DMS53 (cell line): ENCODE results near the gene CACNA2D3.
"Not testable (repeated sequence)": the region's sequence is repeated elsewhere in the genome, so short reads cannot be mapped to it uniquely, and the experiment has no call there.

Source experiments
- DNase-seq: peaks from one replicate; lab custom pipeline; 2025; lab: John Stamatoyannopoulos, UW

The CACNA2D3 gene

DNA sequence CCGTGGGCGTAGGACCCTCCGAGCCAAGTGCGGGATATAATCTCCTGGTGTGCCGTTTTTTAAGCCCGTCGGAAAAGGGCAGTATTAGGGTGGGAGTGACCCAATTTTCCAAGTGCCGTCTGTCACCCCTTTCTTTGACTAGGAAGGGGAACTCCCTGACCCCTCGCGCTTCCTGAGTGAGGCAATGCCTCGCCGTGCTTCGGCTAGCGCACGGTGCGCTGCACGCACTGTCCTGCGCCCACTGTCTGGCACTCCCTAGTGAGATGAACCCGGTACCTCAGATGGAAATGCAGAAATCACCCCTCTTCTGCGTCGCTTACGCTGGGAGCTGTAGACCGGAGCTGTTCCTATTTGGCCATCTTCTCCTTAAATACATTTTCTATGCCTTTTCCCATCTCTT, 342.2 kb downstream of the CACNA2D3 start:
- not testable (repeated sequence) for DNase-seq

DNA sequence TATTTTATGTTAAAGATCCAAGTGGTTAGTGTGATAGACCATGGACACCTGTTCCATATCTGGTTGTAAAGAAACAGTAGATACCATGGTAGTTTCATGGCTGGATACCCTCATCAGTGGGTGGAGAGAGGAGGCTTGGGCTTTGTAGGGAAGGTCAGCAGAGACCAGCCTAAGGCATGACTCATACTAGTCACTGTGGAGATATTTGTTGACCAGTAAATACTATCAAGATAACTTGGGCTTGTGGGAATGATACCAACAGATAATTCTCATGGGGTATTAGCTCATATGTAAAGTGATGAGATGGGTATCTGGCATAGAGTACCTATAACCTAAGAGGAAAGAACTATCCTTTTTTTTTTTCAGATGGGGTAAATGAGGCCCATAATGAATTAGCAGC, 354.5 kb downstream of the CACNA2D3 start:
- no peak for DNase-seq

DNA sequence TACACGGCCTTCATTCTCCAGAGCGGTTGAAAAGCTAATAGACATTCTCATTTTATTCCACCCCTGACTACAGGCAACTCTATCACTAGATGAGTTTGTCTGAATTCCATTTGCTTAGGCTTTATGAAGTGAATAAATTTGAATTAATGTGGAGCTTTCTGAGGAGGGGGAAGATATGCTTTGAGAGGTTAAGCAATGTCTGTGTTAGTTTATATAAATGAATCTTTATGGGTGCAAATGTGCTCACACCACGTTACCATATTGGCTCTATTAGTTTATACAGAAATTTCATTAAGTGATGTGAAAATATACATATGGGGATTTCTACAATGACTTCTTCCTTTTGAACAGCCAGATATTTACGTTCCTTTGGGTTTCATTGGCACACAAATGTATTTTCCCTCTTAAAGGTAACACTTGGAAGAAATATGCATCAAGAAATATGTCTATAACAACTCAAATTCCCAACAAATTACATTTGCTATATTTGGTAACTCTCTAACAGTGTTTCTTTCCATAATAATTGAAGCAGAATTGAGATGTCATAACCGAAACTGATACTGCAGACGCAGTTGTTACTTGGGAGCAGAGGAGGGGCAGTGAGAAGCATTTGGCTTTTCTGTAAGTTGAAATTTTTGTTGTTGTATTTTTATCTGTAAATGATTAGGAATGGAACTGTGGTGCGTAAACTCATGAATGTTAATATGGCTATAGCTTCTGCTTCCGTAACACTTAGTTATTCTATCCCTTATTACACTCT, 359.4 kb downstream of the CACNA2D3 start:
- DNase-seq, result no peak

DNA sequence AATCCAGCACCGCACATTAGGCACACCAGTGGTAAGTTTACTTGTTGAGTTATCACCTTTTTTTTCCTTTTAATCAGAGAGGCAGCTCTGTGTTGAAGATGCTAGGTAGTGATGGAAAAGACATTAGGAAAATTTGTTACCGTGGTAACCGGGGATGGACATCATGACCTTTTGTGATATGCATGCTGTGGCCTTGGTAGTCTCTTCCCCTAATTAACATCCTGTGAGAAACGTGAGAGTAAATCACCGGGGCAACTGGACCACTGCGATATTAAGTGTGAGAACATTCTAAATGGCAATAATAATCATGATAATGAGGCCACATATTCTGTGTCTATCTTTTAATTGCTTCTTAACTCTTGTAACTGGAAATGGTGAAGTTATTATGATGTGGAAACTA, 362.0 kb downstream of the CACNA2D3 start:
- no peak for DNase-seq

DNA sequence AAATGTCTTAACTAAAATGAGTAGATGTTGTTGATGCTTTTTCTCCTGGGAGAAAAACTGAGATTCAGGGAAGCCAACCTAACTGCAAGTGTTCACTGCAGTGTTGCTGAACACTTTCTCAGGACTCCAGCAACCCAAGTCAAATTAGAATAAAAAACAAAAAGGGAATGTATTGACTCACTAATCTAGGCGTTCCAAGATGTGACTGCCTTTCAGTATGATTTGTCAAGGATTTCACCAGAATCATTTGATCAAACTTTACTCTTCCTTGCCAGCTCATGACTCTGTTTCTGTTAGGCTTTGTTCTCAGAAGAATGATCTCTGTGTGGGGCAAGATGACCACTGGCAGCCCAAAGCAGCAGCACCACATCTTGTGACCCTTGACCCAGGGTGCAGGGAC, 364.0 kb downstream of the CACNA2D3 start:
- DNase-seq, result no peak

DNA sequence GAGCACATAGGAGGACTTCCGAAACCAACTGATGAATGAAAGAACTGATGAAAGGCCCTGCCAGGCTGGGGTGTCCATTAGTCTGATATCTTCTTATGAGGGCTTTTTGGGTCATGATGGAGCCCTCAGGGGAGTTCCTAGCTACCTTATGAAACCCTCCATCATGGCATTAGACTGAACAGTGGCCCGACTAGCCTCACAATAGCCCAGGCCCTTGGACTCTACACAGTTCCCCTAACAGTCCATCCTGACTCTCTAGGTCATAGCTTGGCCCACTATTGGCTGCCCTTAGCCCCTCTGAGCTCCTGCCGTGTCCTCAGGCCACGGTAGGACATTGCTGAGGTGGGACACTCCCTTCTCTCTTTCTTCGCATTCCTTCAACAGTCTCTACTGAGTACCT, 365.9 kb downstream of the CACNA2D3 start:
- no peak for DNase-seq

DNA sequence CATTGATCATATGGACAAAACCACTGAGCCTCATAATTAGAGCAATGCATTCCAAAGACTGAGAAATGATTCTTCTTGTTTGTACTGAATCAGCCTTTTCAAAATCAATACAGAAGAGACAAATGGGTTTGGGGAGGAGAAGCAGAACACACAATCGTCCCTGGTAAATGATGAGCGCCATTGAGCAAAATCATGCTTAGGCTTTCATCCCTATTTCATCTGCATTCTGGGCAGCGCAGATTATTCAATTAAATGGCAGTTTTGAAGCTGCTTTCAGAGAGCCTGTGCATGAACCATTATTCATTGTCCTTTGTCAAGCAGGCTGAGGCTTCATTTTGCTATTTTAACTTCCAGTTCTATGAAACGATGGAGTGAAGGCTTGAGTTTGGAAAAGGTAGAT, 371.9 kb downstream of the CACNA2D3 start:
- DNase-seq, result no peak

DNA sequence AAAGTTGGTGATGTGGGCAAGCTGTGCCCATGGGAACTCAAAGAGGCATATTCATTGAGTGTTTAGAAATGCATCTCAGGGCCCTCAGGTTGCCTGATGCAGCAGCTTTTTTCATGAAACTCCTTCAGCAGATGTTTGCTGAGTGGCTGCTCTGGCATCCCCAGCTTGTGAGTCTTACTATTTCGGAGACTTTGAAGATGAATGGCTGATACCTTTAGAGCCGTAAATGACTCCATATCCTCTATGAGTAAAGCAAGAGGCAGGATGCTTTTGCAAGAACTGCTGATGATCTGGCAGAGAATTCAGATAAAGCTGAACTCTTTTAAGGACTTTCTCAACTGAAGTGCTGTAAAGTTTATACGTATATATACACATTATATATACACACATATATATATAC, 384.3 kb downstream of the CACNA2D3 start:
- DNase-seq, result no peak

DNA sequence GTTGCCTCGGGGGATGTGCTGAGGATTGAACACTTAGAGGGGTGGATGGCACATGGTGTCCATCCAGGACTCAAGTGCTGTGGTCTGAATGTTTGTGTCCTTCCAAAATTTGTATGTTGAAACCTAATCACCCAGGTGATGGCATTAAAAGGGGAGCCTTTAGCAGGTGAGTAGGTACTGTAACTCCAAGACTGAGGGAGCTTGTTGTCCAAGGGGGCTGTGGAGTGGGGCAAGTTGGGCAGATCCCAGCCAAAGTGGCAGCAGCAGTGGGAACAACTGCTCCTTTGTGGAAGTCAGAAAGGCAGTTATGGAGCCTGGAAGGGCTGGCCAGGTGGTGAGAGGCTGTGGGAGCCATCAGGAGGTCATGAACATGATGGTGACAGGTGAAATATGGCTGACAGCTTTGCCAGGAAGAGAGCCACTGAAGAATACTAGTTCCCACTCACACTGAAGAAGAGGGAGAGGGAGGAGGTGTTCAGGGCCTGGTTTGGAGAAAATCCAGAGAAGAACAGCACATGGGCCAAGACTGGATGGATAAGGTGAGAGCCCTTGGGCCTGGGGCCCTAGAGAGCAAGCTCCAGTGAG, 385.6 kb downstream of the CACNA2D3 start:
- no peak for DNase-seq

DNA sequence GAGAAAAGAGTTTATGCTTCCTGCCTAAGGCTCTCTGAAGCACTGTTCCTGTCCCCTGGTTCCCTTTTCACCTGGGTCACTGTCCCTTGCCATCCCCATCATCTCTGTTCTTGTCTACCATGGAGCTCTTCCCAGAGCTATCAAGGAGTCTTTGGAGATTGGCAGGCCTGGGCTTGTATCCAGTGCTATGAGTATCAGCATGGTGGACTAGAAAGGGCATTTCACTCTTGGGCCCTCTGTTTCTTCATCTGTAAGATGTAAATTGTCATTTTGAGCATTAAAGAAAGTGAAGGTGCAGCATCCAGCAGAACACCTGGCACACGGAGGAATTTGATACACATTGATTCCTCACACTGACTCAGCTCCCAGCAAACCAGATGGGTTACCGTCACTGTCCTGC, 388.2 kb downstream of the CACNA2D3 start:
- DNase-seq, result no peak

DNA sequence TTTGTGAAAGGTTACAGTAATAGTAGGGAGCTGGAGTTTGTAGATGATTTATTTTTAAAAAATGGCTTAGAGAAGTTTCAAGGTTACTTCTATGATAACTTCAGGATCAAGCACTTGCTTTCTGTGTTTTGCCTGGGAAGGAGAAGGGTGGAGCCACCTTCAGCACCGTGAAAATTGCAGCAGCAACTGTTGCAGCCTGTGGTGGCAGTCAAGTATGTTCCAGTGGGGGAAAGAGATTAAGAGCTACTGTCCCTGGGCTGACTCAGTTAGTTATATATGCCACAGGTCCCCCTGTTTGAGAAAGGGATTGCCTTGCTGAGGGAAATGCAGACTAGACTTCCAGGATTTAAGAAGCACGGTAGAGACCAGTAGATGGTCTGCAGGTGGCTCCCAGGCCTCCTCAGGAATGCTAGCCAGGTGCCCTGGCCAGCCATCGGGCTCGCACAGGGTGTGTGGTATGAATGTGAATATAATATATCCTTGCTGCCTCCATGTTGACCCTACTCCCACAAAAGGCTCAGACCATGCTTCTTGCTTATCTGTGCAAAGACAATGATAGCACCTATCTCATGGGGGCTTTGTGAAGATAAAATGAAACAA, 389.5 kb downstream of the CACNA2D3 start:
- no peak for DNase-seq

DNA sequence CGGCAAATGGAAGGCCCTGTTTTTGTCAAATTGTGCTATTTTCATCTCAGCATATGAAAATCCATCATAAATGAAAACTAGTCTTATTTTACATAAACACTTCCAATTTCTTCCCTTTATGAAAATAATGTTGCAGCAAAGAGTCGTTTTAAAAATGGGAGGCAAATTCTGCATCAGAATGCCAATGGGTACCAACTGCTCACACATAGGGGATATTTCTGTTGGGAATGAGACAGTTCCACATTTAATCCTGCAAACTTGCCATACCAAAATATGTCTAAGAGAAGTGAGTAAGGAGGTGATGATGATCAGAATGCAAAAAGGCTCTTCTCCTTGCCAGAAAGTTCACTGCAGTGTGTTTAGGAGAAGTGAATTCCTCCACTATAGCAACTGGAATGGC, 391.7 kb downstream of the CACNA2D3 start:
- DNase-seq, result no peak

DNA sequence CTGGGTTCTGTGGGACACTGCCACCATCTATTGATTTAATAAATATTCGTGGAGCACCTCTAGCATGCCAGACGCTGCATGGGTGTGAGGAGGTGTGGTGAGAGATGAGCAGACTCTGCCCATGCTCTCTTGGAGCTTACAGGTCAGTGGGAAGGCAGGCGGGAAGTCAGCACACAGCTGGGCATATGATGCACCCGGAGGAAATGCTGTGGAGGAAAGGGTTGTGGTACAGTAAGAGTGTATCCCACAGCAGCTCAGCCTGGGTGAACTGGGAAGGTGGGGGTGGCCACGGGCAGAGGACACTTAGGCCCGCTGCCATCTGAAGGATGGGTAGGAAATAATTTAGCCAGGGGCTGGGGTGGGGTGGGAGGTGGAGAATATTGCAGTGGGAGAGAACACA, 392.1 kb downstream of the CACNA2D3 start:
- DNase-seq, result no peak

DNA sequence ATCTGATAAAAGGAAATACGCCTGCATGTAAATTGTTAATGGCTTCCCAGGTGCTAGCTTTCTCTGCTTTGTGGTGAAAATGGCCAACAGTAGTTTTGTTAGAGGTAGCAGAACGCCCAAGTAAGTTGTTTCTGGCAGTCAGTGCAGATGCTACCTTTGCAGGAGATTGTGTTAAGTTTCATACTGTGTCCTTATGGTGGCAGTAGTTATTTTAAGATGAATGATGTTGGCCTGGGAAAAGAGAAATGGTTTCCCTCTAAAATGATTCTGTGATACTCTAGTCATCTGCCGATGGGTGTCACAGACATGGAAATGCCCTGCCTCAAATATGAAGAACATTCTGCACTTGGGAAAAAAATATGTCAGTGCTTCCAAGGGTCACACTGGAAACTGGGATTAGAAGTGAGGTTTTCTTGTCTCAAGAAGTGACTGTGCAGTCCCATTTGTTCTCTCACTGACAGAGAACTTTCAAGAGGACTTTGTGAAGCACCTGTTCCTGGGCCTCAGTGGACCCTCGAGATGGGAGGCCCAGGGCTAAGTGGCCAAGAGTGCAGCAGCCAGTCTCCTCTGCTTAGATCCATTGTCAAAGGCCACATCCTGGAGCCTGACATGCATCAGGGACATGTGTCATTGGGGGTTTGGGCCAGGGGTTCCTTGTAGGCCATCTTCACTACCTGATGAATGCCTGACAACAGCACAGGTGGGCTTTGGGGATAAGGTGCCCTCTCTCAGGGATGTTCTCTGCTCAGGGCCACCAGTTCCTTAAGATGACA, 393.3 kb downstream of the CACNA2D3 start:
- DNase-seq, result no peak

DNA sequence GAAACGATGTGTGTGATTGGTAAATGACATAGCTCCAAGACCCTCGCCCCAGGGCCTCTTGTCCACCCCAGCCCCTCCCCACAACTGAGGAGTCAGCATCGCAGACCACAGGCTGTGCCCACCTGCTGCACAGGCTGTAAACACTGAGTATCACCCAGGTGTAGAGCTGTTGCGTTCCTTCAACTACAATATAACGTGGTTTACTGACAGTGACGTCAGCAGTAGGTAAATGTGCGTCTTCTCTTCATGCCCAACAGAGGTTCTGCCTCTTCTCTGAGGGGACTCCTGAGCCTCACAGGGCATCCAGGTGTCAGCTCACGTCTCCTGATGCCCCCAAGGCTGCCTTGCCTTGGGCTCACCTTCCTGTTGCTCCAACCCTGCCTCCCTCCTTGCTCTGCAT, 395.1 kb downstream of the CACNA2D3 start:
- no peak for DNase-seq

DNA sequence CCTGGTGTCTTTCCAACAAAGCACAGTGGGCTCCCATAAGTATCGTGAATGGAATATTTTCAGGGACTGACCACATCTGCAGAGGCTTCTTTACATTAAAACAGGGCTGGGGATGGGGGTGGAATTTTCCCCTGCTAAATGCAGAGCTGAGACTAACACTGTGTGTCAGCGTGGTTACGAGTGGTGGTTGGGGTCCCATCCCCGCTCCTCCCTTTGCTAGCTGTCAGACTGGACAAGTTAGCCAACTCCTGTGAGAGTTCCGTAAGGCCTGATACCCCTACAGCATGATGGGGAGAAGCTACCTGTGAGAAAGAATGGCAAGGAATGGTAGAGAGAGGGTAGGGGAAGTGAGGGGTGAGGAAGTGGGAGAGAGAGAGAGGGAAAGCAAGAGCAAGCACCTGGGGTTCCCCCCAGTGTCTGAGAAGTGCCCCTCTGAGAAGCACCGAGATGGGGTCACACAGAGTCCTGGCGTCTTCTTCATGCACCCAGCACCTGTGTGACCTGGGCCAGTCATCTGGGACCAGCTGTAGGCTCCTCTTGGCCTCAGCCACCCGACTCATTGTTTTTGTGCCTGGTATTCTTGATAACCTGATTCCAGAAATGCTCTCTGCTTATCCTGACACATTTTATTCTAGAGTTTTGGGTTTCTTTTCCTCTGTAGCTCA, 395.8 kb downstream of the CACNA2D3 start:
- DNase-seq, result no peak

DNA sequence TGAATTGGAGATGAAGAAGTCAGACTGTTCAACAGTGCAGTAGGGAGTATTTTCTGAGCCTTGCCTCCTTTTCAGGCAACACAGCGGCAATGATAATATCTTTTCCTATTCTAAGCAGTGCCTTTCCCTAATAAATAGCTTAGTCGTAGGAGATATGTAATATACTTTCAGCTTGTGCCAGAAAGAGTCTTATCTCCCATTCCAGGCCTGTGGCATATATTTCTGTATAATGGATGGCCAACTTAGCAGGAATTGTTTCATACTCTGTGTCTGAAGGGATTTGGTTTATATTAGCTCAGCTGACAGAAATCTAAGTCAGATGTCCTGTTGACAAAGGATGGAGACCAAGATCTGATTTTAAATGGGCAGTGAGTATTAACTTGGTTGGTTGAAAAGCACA, 397.1 kb downstream of the CACNA2D3 start:
- DNase-seq, result no peak

DNA sequence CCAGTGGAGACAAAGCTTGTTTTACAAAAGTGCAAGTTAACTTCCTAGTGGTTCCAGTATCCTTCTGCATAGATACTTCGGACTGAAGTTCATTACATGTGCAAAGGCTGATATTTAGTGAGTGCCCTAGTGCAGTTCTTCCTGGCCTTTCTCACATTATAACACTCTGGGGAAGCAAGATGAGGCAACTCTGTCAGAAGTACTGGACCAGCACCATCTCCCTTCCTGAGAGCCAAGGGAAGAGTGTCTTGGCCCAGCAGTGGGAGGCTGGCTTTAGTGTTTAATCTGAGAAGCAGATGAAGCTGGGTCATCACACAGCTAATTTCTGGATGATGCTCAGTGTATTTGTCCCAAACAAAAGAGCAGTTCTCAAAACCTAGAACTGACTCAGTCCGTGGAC, 397.7 kb downstream of the CACNA2D3 start:
- no peak for DNase-seq

DNA sequence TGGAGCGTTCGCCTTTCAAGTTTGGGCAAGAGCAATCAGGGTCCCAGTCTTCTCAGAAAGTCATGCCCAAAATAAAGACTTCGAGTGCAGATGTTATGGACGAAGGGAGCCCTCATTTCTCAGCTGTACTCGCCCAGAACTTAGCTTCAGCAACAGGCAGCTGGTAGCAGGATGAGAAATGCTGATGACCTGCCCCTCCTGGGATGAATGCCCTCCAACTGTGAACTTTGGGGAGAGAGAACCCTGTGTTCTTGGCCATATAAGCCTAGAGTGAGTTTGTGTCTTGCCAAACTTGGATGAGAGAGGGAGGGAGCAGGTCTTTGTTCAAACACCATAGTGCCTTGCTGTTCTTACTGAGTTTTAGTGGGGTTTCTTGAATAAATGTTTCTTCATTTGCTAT, 405.2 kb downstream of the CACNA2D3 start:
- no peak for DNase-seq

DNA sequence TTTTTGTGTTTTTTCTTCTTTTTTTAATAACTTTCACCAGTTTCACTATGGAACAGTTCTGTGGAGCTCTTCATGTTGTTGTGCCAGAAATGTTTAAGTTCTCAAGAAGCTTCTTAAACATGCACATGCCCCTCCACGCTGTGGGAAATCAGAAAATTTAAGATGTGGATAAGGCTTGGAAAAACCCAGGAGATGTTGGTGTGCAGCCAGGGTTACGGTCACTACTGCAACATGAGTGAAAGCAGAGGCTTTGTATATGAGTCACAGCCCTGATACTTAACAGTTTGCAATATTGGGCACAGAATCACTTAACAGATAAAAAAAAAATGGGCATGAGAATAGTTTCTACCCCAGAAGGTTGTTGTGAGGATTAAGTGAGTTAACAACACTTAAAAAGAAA, 405.6 kb downstream of the CACNA2D3 start:
- no peak for DNase-seq

DNA sequence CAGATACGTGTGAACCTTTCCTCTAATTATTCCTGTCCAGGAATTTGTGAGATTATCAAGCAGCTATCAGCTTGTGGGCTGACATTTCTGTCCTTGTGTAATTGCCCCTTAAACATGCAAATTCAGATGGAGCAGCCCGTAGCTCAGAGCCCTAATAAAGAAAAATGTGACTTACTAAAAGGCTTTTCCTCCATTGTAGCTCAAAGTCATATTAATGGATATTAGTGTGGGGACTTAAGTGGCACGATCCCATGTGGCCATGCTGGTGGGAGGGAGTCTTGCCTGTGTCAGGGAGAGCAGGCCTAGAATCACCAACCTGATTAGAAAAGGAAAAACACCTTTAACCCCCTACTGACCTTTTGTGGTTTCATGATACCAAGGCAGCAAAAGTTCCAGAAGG, 406.3 kb downstream of the CACNA2D3 start:
- DNase-seq, result no peak

DNA sequence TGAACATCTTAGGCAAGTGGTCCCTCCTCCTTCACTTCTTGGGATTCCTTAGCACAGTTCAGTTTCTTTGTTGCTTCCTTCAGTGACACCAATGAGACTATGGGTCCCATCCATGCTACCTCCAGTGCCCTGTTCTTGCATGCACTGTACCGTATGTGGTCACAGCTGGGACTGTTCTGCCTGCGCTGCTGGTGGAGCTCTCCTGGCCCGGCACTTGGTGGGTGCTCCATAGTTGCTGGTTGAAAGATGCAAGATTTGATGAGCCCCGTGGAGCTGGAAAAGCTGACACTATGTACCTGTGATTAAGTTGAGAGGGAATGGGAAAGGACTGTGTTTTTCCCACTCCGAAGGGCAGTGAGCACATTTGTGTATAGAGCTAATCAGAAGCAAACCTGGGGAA, 407.7 kb downstream of the CACNA2D3 start:
- no peak for DNase-seq
